Activated B cell treated with CpG ODN at 0.5 μM for 24 hours (primary cell): ENCODE data around the gene ZNF525. TPM values are rescaled to one million over a fixed set of nuclear protein-coding genes. Genes with fewer than 3 reads are reported as not detected.

Experiments used
- ATAC-seq: fragments of 200-7000 bp; cut with Tn5 transposase; one replicate; pipeline ENCODE4 v1.10.0; 2021; ENCODE audit warnings: low read depth, mild to moderate bottlenecking, moderate library complexity
- CTCF ChIA-PET: fragments of 350-600 bp; sonication (Branson Sonifier 250); formaldehyde crosslinking; loops from one replicate; lab custom pipeline; 2021; ENCODE audit warnings: antibody characterized with exemption; lab: Charles Lee
- POLR2A ChIA-PET: fragments of 350-600 bp; sonication (Branson Sonifier 250); formaldehyde crosslinking; loops from one replicate; lab custom pipeline; 2021; ENCODE audit warnings: antibody characterized with exemption; lab: Charles Lee
- DNase-seq: peaks from one replicate; pipeline ENCODE4 v3.0.0; 2022
- H3K27ac Mint-ChIP-seq: one replicate; pipeline ENCODE4 v1.8.0; 2020; ENCODE audit warnings: mixed read lengths
- H3K27me3 Mint-ChIP-seq: one replicate; pipeline ENCODE4 v1.8.0; 2021; ENCODE audit warnings: mixed read lengths
- H3K36me3 Mint-ChIP-seq: one replicate; pipeline ENCODE4 v1.8.0; 2021; ENCODE audit warnings: low read depth, mixed read lengths
- H3K4me1 Mint-ChIP-seq: one replicate; pipeline ENCODE4 v1.8.0; 2021; ENCODE audit warnings: mixed read lengths
- H3K4me3 Mint-ChIP-seq: one replicate; pipeline ENCODE4 v1.8.0; 2020; ENCODE audit warnings: mild to moderate bottlenecking, mixed read lengths
- H3K9me3 Mint-ChIP-seq: one replicate; pipeline ENCODE4 v1.8.0; 2020; ENCODE audit warnings: mixed read lengths
- CTCF ChIP-seq: fragments of 200-600 bp; IDR thresholded peaks from one replicate; pipeline ENCODE4 v1.8.0; 2022; ENCODE audit warnings: antibody characterized with exemption, mild to moderate bottlenecking
- intact Hi-C: fragments of 100-400 bp; cut with micrococcal nuclease; formaldehyde crosslinking; loops from one replicate; pipeline ENCODE4 v1.15.1; 2024
- total RNA-seq: library from RNA; stranded (reverse); gene quantifications from 2 replicates; pipeline ENCODE4 v1.2.3, GENCODE V29; 2022

ZNF525 gene
- total RNA-seq, 1 donor from 2014 or later, result 37.4 TPM

- H3K27me3 Mint-ChIP-seq, result no peaks in the 10 kb centered on the region
- POLR2A ChIA-PET, result interaction anchor here (1.2 to 1.4 kb wide), 3 partner anchors 37 to 88 kb away, joined by 3 to 5 read pairs (median 3); partner anchors contain the start of gene ZNF765
Observed at GRCh38 chr19:53432088-53432661, 66.7 kb downstream of the ZNF525 start.

More at GRCh38 chr19:53432088-53432661, 66.7 kb downstream of the ZNF525 start:
- TF ChIP-seq CTCF, result no peak
- peaks cover 34% of the 10 kb centered on the region for H3K4me1 Mint-ChIP-seq
- ATAC-seq, result peak; percentile 25
- H3K27ac Mint-ChIP-seq, result peak overlapping the region; percentile 94
- peak overlapping the region; percentile 96 for H3K4me3 Mint-ChIP-seq
- peaks cover 38% of the 10 kb centered on the region for H3K36me3 Mint-ChIP-seq
- CTCF ChIA-PET, result no interaction called here
- intact Hi-C loops, result no loop called here
- no peaks in the 10 kb centered on the region for H3K9me3 Mint-ChIP-seq
- no peak for DNase-seq

Other genes starting within 250 kb of the ZNF525 start
- gene ZNF415, start 232.8 kb upstream of the ZNF525 start, total RNA-seq, result 2.7 and 5.8 TPM in 2 replicates
- gene ZNF347, start 206.7 kb upstream of the ZNF525 start, total RNA-seq, result 17.7 and 19.9 TPM in 2 replicates
- 5.8 and 7.1 TPM in 2 replicates for gene ZNF665, start 172.3 kb upstream of the ZNF525 start, total RNA-seq
- 13.7 and 14.2 TPM in 2 replicates for gene ZNF677, start 110.8 kb upstream of the ZNF525 start, total RNA-seq
- not detected in 2 replicates for gene VN1R2, start 107.4 kb upstream of the ZNF525 start, total RNA-seq
- gene VN1R4, start 98.0 kb upstream of the ZNF525 start, total RNA-seq, result not detected in 2 replicates
- gene ZNF845, start 32.0 kb upstream of the ZNF525 start, total RNA-seq, result 11.6 and 11.9 TPM in 2 replicates
- 16.2 and 18.9 TPM in 2 replicates for gene ZNF765, start 29.4 kb downstream of the ZNF525 start, total RNA-seq
- gene ZNF761, start 66.3 kb downstream of the ZNF525 start, total RNA-seq, result 11.1 and 13.8 TPM in 2 replicates
- 8.2 and 10.7 TPM in 2 replicates for gene ZNF813, start 102.0 kb downstream of the ZNF525 start, total RNA-seq
- gene ZNF331, start 172.4 kb downstream of the ZNF525 start, total RNA-seq, result 25.5 and 31.7 TPM in 2 replicates